ENCODE results near the gene REG4.

GRCh38 chr1:119818181-119818580, 6.9 kb upstream of the REG4 start:
- TF ChIP-seq POLR2A (IDR thresholded peaks at IDR 0.05): no peak
- TF ChIP-seq, protein P1, sequence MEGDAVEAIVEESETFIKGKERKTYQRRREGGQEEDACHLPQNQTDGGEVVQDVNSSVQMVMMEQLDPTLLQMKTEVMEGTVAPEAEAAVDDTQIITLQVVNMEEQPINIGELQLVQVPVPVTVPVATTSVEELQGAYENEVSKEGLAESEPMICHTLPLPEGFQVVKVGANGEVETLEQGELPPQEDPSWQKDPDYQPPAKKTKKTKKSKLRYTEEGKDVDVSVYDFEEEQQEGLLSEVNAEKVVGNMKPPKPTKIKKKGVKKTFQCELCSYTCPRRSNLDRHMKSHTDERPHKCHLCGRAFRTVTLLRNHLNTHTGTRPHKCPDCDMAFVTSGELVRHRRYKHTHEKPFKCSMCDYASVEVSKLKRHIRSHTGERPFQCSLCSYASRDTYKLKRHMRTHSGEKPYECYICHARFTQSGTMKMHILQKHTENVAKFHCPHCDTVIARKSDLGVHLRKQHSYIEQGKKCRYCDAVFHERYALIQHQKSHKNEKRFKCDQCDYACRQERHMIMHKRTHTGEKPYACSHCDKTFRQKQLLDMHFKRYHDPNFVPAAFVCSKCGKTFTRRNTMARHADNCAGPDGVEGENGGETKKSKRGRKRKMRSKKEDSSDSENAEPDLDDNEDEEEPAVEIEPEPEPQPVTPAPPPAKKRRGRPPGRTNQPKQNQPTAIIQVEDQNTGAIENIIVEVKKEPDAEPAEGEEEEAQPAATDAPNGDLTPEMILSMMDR (IDR thresholded peaks at IDR 0.05): no peak
